ENCODE data around the gene TFAM. TPM values are rescaled to one million over a fixed set of nuclear protein-coding genes. Genes with fewer than 3 reads are reported as not detected.

TFAM gene
- total and polyA plus RNA-seq, 2 experiments from 2014 or later = 21.0 to 46.4 TPM

GRCh38 chr10:58436071-58436470, 50.9 kb downstream of the TFAM start:
- TF ChIP-seq CTCF (IDR thresholded peaks at IDR 0.05; ENCODE audit: low read depth, low read length) = no peak
- H3K36me3 ChIP-seq = no peaks in the 10 kb centered on the region

GRCh38 chr10:58438340-58438871, 53.2 kb downstream of the TFAM start:
- H3K36me3 ChIP-seq = no peaks in the 10 kb centered on the region
- no peak overlapping the region for H3K4me3 ChIP-seq
- H3K4me1 ChIP-seq (ENCODE audit: low read depth) = peaks cover 9% of the 10 kb centered on the region
- TF ChIP-seq CTCF (IDR thresholded peaks at IDR 0.05; ENCODE audit: low read depth, low read length) = no peak
- no peaks in the 10 kb centered on the region for H3K9me3 ChIP-seq (ENCODE audit: low read depth)
- H3K27ac ChIP-seq = no peak overlapping the region
- DNase-seq (ENCODE audit: low read depth in 1 of 2, low spot score in 1 of 2) = peak in 1 of 2 donors; percentile 79
- no peaks in the 10 kb centered on the region for H3K27me3 ChIP-seq

More at GRCh38 chr10:58436071-58436470, 50.9 kb downstream of the TFAM start:
- Histone ChIP-seq H3K4me3 (no peak overlapping the region), H3K4me1 (ENCODE audit: low read depth) (peaks cover 9% of the 10 kb centered on the region), H3K27ac (no peak overlapping the region), H3K9me3 (ENCODE audit: low read depth) (no peaks in the 10 kb centered on the region), H3K27me3 (no peaks in the 10 kb centered on the region)
- peak in 1 of 2 donors; percentile 50 for DNase-seq (ENCODE audit: low read depth in 1 of 2, low spot score in 1 of 2)

- H3K27me3 ChIP-seq = no peaks in the 10 kb centered on the region
- no peak overlapping the region for H3K4me3 ChIP-seq
- no peak overlapping the region for H3K27ac ChIP-seq
- peaks cover 9% of the 10 kb centered on the region for H3K4me1 ChIP-seq (ENCODE audit: low read depth)
- H3K36me3 ChIP-seq = no peaks in the 10 kb centered on the region
- no peak for TF ChIP-seq CTCF (IDR thresholded peaks at IDR 0.05; ENCODE audit: low read depth, low read length)
- DNase-seq (ENCODE audit: low read depth in 1 of 2, low spot score in 1 of 2) = no peak
- no peaks in the 10 kb centered on the region for H3K9me3 ChIP-seq (ENCODE audit: low read depth)
These were observed 53.8 kb downstream of the TFAM start for GRCh38 chr10:58438986-58439385.

- Histone ChIP-seq H3K36me3 (no peaks in the 10 kb centered on the region), H3K4me1 (ENCODE audit: low read depth) (peaks cover 14% of the 10 kb centered on the region), H3K27me3 (no peaks in the 10 kb centered on the region), H3K27ac (no peak overlapping the region), H3K4me3 (no peak overlapping the region), H3K9me3 (ENCODE audit: low read depth) (no peaks in the 10 kb centered on the region)
- no peak for TF ChIP-seq CTCF (IDR thresholded peaks at IDR 0.05; ENCODE audit: low read depth, low read length)
- no peak for DNase-seq (ENCODE audit: low read depth in 1 of 2, low spot score in 1 of 2)
These were observed 54.6 kb downstream of the TFAM start for GRCh38 chr10:58439632-58440364.

- H3K4me3 ChIP-seq = no peak overlapping the region
- no peaks in the 10 kb centered on the region for H3K9me3 ChIP-seq (ENCODE audit: low read depth)
- H3K27me3 ChIP-seq = no peaks in the 10 kb centered on the region
- TF ChIP-seq CTCF (IDR thresholded peaks at IDR 0.05; ENCODE audit: low read depth, low read length) = no peak
- no peak for DNase-seq (ENCODE audit: low read depth in 1 of 2, low spot score in 1 of 2)
- H3K27ac ChIP-seq = no peak overlapping the region
- no peaks in the 10 kb centered on the region for H3K36me3 ChIP-seq
- H3K4me1 ChIP-seq (ENCODE audit: low read depth) = peaks cover 14% of the 10 kb centered on the region
These were observed 55.3 kb downstream of the TFAM start for GRCh38 chr10:58440484-58440883.
